ENCODE results near the gene NRM.

The NRM gene

DNA sequence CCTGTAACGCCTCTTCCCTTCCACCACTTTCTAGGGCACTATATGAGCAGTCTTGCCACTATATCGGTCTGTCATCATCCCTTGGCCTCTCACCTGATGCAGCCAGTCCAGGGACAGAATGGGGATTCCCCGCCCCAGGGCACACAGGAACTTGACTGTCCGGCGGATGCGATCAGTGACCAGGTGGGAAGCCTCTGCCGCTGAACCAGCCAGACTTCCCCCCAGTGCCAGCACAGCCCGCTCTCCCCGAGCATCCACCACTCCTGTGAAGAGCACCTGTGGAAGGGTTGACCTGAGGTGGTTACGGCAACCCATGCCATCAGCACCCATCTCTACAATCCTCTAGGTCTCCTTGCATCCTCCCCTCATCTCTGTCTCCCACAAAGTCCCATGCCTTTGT, 12.2 kb upstream of the NRM start (continued):
- TF ChIP-seq ZNF548 (tag by site-specific recombination; IDR thresholded peaks at IDR 0.05) = no peak
- TF ChIP-seq ZNF169 (tag by site-specific recombination; IDR thresholded peaks at IDR 0.05) = no peak

DNA sequence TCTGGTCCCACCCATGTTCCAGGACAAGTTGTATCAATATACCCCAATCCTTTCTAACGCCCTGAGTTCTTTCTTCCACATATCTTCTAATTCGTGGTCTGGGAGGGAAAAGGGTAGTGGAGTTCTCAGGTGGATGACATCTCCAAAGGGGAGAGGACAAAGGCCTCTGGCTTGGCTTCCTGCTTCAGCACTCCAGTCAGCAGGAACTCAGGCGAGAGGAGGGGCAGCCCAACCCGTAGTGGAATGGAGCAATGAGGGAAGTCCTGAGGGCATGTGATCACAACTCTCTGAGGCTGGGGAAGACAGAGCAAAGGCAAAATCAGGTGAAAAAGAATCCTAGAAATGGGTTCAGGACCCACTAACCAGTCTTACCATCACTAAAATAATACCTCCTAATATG, 9.6 kb upstream of the NRM start:
- Histone ChIP-seq H3K27ac (ENCODE audit: extremely low read depth, low read depth, low read length) (no peak overlapping the region), H3K4me3 (ENCODE audit: low read depth, low read length) (no peak overlapping the region), H3K36me3 (ENCODE audit: control insufficient read depth in 2 of 2, insufficient read depth in 1 of 2, low read length in 2 of 2) (peaks cover 22 to 61% of the 10 kb centered on the region in 2 experiments), H3K9me3 (ENCODE audit: control insufficient read depth, insufficient read depth, low read depth, low read length) (no peaks in the 10 kb centered on the region), H3K4me1 (ENCODE audit: control insufficient read depth, insufficient read depth, low read length) (no peaks in the 10 kb centered on the region)
- POLR2A ChIA-PET = interaction anchor here (1.0 to 14.5 kb wide), 3 partner anchors 9 to 20 kb away, joined by 3 to 235 read pairs (median 30); partner anchors contain the start of genes MDC1, NRM and TUBB
- CTCF ChIA-PET = interaction anchor here (1.0 kb wide), 1 partner anchor 30 kb away, joined by 3 read pairs; no protein-coding TSS in a partner anchor
- no peak for TF ChIP-seq SP2 (tag by site-specific recombination; IDR thresholded peaks at IDR 0.05)
- TF ChIP-seq GLI4 (tag by site-specific recombination; IDR thresholded peaks at IDR 0.05) = no peak
- TF ChIP-seq ZBTB7A (tag by site-specific recombination; IDR thresholded peaks at IDR 0.05; ENCODE audit: low read depth) = no peak
- TF ChIP-seq ZBTB48 (tag by site-specific recombination; IDR thresholded peaks at IDR 0.05) = no peak
- TF ChIP-seq SCRT2 (tag by site-specific recombination; IDR thresholded peaks at IDR 0.05) = no peak
- TF ChIP-seq ZNF311 (tag by site-specific recombination; IDR thresholded peaks at IDR 0.05; ENCODE audit: borderline replicate concordance) = no peak
- no peak for TF ChIP-seq ZNF548 (tag by site-specific recombination; IDR thresholded peaks at IDR 0.05)

DNA sequence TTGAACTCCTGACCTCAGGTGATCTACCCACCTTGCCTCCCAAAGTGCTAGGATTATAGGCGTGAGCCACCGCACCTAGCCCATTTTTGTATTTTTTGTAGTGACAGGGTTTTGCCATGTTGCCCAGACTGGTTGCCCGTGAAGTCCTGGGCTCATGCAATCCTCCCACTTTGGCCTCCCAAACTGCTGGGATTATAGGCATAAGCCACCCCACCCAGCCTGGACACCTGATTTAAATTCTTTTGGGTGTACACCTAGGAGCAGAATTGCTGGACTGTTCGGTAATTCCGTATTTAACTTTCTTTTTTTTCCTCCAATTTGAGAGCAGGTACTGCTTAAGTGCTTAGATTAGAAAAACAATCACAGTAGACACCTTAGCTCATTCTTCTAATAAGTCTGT, 5.6 kb upstream of the NRM start:
- TF ChIP-seq, protein P1, sequence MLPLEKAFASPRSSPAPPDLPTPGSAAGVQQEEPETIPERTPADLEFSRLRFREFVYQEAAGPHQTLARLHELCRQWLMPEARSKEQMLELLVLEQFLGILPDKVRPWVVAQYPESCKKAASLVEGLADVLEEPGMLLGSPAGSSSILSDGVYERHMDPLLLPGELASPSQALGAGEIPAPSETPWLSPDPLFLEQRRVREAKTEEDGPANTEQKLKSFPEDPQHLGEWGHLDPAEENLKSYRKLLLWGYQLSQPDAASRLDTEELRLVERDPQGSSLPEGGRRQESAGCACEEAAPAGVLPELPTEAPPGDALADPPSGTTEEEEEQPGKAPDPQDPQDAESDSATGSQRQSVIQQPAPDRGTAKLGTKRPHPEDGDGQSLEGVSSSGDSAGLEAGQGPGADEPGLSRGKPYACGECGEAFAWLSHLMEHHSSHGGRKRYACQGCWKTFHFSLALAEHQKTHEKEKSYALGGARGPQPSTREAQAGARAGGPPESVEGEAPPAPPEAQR (tag by site-specific recombination; IDR thresholded peaks at IDR 0.05) = no peak
- TF ChIP-seq ZNF664 (tag by site-specific recombination; IDR thresholded peaks at IDR 0.05) = no peak
- TF ChIP-seq, protein P2, sequence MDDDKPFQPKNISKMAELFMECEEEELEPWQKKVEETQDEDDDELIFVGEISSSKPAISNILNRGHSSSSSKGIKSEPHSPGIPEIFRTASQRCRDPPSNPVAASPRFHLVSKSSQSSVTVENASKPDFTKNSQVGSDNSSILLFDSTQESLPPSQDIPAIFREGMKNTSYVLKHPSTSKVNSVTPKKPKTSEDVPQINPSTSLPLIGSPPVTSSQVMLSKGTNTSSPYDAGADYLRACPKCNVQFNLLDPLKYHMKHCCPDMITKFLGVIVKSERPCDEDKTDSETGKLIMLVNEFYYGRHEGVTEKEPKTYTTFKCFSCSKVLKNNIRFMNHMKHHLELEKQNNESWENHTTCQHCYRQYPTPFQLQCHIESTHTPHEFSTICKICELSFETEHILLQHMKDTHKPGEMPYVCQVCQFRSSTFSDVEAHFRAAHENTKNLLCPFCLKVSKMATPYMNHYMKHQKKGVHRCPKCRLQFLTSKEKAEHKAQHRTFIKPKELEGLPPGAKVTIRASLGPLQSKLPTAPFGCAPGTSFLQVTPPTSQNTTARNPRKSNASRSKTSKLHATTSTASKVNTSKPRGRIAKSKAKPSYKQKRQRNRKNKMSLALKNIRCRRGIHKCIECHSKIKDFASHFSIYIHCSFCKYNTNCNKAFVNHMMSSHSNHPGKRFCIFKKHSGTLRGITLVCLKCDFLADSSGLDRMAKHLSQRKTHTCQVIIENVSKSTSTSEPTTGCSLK (tag by site-specific recombination; IDR thresholded peaks at IDR 0.05) = no peak
- TF ChIP-seq, protein P3, sequence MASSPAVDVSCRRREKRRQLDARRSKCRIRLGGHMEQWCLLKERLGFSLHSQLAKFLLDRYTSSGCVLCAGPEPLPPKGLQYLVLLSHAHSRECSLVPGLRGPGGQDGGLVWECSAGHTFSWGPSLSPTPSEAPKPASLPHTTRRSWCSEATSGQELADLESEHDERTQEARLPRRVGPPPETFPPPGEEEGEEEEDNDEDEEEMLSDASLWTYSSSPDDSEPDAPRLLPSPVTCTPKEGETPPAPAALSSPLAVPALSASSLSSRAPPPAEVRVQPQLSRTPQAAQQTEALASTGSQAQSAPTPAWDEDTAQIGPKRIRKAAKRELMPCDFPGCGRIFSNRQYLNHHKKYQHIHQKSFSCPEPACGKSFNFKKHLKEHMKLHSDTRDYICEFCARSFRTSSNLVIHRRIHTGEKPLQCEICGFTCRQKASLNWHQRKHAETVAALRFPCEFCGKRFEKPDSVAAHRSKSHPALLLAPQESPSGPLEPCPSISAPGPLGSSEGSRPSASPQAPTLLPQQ (tag by site-specific recombination; IDR thresholded peaks at IDR 0.05) = no peak
- TF ChIP-seq ZNF140 (tag by site-specific recombination; IDR thresholded peaks at IDR 0.05) = peak; percentile 96
- TF ChIP-seq FEZF1 (tag by site-specific recombination; IDR thresholded peaks at IDR 0.05) = no peak
- TF ChIP-seq ZFP3 (tag by site-specific recombination; IDR thresholded peaks at IDR 0.05; ENCODE audit: low read depth) = no peak
- no peak for TF ChIP-seq ZXDB (tag by site-specific recombination; IDR thresholded peaks at IDR 0.05)
- ChIA-PET POLR2A (interaction anchor here (0.9 to 14.5 kb wide), 6 partner anchors 8 to 24 kb away, joined by 6 to 235 read pairs (median 10); partner anchors contain the start of genes MDC1 and TUBB), CTCF (interaction anchor here (0.6 to 1.1 kb wide), 3 partner anchors 18 to 160 kb away, joined by 3 read pairs; no protein-coding TSS in a partner anchor)
- Histone ChIP-seq H3K4me3 (ENCODE audit: low read depth, low read length) (no peak overlapping the region), H3K9me3 (ENCODE audit: control insufficient read depth, insufficient read depth, low read depth, low read length) (no peaks in the 10 kb centered on the region), H3K36me3 (ENCODE audit: control insufficient read depth in 2 of 2, insufficient read depth in 1 of 2, low read length in 2 of 2) (peaks cover 10 to 25% of the 10 kb centered on the region in 2 experiments), H3K4me1 (ENCODE audit: control insufficient read depth, insufficient read depth, low read length) (0 out of 2 replicates have a peak, but pooled peaks cover 1% of the 10 kb centered on the region), H3K27ac (ENCODE audit: extremely low read depth, low read depth, low read length) (no peak overlapping the region)
